Lung (tissue), 12 donors: ENCODE results near the gene KIAA1755. TPM values are rescaled to one million over a fixed set of nuclear protein-coding genes. Genes with fewer than 3 reads are reported as not detected.

Experiments
- ATAC-seq: fragments of 200-7000 bp; cut with Tn5 transposase; one replicate; pipeline ENCODE4 v1.9.1; 2020; ENCODE audit warnings: moderate number of reproducible peaks; ENCODE audit not compliant: insufficient read depth, low FRiP score
- DNase-seq, 3 donors: peaks; one replicate each; pipeline ENCODE4 v3.0.0-alpha.2; 2013 to 2017
- H3K27ac ChIP-seq, 2 donors: one replicate each; pipeline ENCODE4 v1.5.1; 2013; ENCODE audit warnings: mild to moderate bottlenecking in 2 of 2, moderate library complexity in 2 of 2, control low read depth in 1 of 2, inconsistent platforms in 1 of 2, low read depth in 1 of 2, low read length in 1 of 2
- H3K27me3 ChIP-seq, 3 donors: one replicate each; pipeline ENCODE4 v1.5.1; 2013; ENCODE audit warnings: low read length in 2 of 3; ENCODE audit not compliant: control insufficient read depth in 3 of 3, insufficient read depth in 3 of 3
- H3K36me3 ChIP-seq, 4 donors: one replicate each; pipeline ENCODE4 v1.5.1; 2013; ENCODE audit warnings: low read length in 4 of 4, mild to moderate bottlenecking in 1 of 4, moderate library complexity in 1 of 4; ENCODE audit not compliant: control insufficient read depth in 4 of 4, insufficient read depth in 4 of 4
- H3K4me1 ChIP-seq, 5 donors: one replicate each; pipeline ENCODE4 v1.5.1; 2013; ENCODE audit warnings: low read length in 5 of 5, mild to moderate bottlenecking in 2 of 5, moderate library complexity in 1 of 5; ENCODE audit not compliant: control insufficient read depth in 5 of 5, insufficient read depth in 5 of 5
- H3K4me3 ChIP-seq: one replicate; pipeline ENCODE4 v1.5.1; 2013; ENCODE audit warnings: mild to moderate bottlenecking, control low read depth, moderate library complexity
- H3K9ac ChIP-seq, 2 donors: one replicate each; pipeline ENCODE4 v1.5.1; 2013; ENCODE audit warnings: low read length in 2 of 2, control low read depth in 1 of 2; ENCODE audit not compliant: insufficient read depth in 1 of 2
- H3K9me3 ChIP-seq, 4 donors: one replicate each; pipeline ENCODE4 v1.5.1; 2013; ENCODE audit warnings: low read length in 3 of 4, mild to moderate bottlenecking in 1 of 4, moderate library complexity in 1 of 4; ENCODE audit not compliant: control insufficient read depth in 4 of 4, insufficient read depth in 3 of 4
- CTCF ChIP-seq: IDR thresholded peaks from 2 replicates; pipeline ENCODE4 v1.5.1; 2012; ENCODE audit warnings: mild to moderate bottlenecking; ENCODE audit errors: control extremely low read depth, extremely low read depth
- WGBS, 2 donors: extraction: QIAGEN DNeasy Blood & Tissue Kit; methylation state at CpG; one replicate each; pipeline ENCODE4 v1.1.7; 2013; 5-methylcytosine and 5-hydroxymethylcytosine counted together
- polyA plus RNA-seq, 2 donors: library from polyadenylated mRNA; stranded (reverse); fragments of 200-250 nt; gene quantifications; one replicate each; pipeline ENCODE4 v1.2.1, GENCODE V29; 2013
- total RNA-seq, 2 donors: library from RNA; depleted of rRNA in 1 of 2; stranded (reverse); fragments of >200 nt in 1 of 2; gene quantifications; one replicate each; pipeline ENCODE4 v1.2.1, GENCODE V29; 2014 to 2021
- donor health status: control.
- donor health status: control.
- donor health status: Bipolar disorder and iron deficiency.
- donor health status: healthy.
- donor health status: DM: yes; HTN: yes; CAD: no.

The KIAA1755 gene
- total and polyA plus RNA-seq, 4 donors = 0.33 to 2.0 (median 1.3) TPM

DNA sequence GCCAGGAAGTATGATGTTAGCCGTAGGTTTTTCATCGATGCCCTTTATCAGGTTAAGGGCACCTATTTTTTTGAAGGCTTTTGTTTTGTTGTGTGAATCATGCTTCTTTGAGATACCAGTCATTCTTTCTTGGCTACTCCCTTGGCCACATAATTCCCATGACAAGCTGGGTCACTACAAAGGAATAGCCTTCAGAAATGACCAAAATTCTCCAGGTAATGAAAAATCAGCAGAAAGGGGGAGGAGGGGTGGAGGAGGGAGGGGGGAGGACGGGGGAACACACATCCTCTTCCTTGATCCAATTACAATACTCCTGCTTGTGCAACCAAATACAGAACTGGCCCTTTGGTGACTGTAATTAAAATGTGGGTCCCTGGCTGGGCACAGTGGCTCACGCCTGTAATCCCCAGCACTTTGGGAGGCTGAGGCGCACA, 73.7 kb downstream of the KIAA1755 start:
- Histone ChIP-seq H3K27me3 (no peaks in the 10 kb centered on the region), H3K9me3 (peaks cover 0 to 2% (median 0%) of the 10 kb centered on the region in 4 donors), H3K36me3 (no peaks in the 10 kb centered on the region), H3K4me1 (peaks cover 0 to 13% (median 0%) of the 10 kb centered on the region in 5 donors), H3K27ac (no peak overlapping the region), H3K4me3 (no peak overlapping the region), H3K9ac (no peak overlapping the region)
- 68 to 70% methylated on average over 5 of the region's 5 CpGs for WGBS, 2 donors
- ATAC-seq (no peak), DNase-seq (no peak)
- no peak for TF ChIP-seq CTCF

DNA sequence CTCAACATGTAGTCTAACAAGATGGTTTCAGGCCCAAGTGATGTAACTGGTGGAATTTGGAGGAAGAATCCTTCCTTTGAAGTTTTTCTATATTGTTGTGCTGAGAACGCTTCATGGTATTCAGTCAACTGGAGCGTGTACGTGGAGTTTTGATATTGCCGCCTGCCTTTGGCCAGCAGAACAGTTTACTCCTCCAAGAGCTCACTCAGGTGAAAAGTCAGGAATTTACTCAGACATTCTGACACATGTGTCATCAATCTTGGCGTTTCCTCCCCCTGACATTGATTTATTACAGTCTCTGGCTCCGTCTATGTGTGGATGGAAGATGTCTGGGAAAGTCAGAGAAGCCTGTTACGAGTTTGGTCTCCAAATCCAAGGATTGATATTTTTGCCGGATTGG, 76.4 kb downstream of the KIAA1755 start:
- H3K36me3 ChIP-seq = no peaks in the 10 kb centered on the region
- DNase-seq = no peak
- no peak for TF ChIP-seq CTCF
- no peak for ATAC-seq
- peaks cover 0 to 9% (median 0%) of the 10 kb centered on the region in 5 donors for H3K4me1 ChIP-seq
- H3K4me3 ChIP-seq = no peak overlapping the region
- H3K9me3 ChIP-seq = peaks cover 0 to 7% (median 0%) of the 10 kb centered on the region in 4 donors
- H3K27me3 ChIP-seq = no peaks in the 10 kb centered on the region
- no peak overlapping the region for H3K9ac ChIP-seq
- H3K27ac ChIP-seq = no peak overlapping the region
- WGBS, 2 donors = 61 to 75% methylated on average over 8 of the region's 8 CpGs

- Histone ChIP-seq H3K27me3 (no peaks in the 10 kb centered on the region), H3K27ac (no peak overlapping the region), H3K9me3 (peaks cover 0 to 7% (median 0%) of the 10 kb centered on the region in 4 donors), H3K4me3 (no peak overlapping the region), H3K4me1 (no peaks in the 10 kb centered on the region), H3K36me3 (no peaks in the 10 kb centered on the region), H3K9ac (no peak overlapping the region)
- DNase-seq = no peak
- 81 to 84% methylated on average over 3 of the region's 3 CpGs for WGBS, 2 donors
- no peak for ATAC-seq
- TF ChIP-seq CTCF = no peak
Observed at GRCh38 chr20:38181971-38182370, 78.6 kb downstream of the KIAA1755 start.

DNA sequence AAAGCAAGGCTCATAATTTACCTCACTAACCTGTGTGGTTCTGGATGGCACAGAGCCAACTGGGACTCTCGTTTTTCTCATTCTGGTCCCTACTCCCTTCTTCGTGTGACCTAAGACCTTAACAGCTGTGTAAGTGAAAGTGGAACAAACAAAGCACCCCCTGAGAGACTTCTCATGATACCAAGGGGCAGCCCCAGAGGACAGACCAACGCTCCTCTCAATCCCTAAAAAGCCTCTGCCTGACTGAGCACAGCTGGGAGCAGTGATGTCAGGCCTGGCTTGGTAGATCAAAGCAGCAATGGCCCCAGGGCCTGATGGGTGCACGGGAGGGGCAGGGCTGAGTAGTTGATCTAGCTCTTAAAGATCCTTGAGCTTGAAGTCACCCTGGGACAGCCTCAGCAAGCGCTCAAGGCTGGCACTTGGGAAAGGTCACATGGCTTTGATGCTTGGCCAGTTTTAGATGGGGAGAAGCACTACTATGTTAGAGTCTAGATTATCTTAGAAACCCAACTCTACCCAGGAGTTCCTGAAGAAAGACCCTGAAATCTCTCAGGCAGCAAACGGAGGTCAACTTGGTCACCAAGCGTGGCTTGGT, 79.2 kb downstream of the KIAA1755 start:
- Histone ChIP-seq H3K9ac (no peak overlapping the region), H3K36me3 (no peaks in the 10 kb centered on the region), H3K9me3 (peaks cover 0 to 7% (median 0%) of the 10 kb centered on the region in 4 donors), H3K27ac (no peak overlapping the region), H3K27me3 (no peaks in the 10 kb centered on the region), H3K4me1 (no peaks in the 10 kb centered on the region), H3K4me3 (no peak overlapping the region)
- TF ChIP-seq CTCF = no peak
- WGBS, 2 donors = 77 to 87% methylated on average over 7 of the region's 7 CpGs
- DNase-seq = no peak
- ATAC-seq = no peak
